Chondrocyte (in vitro differentiated cells): ENCODE results near the gene FZD7. TPM values are rescaled to one million over a fixed set of nuclear protein-coding genes. Genes with fewer than 3 reads are reported as not detected.

ENCODE experiments used
- DNase-seq: peaks from one replicate; pipeline ENCODE4 v3.0.0; 2021; ENCODE audit warnings: mixed read lengths, low spot score
- H3K27ac Mint-ChIP-seq: one replicate; pipeline ENCODE4 v1.8.0; 2021; ENCODE audit warnings: mild to moderate bottlenecking, moderate library complexity, mixed read lengths; ENCODE audit not compliant: unreplicated experiment
- H3K27me3 Mint-ChIP-seq: 2 replicates; pipeline ENCODE4 v1.8.0; 2021; ENCODE audit warnings: low read depth, mixed read lengths
- H3K36me3 Mint-ChIP-seq: 2 replicates; pipeline ENCODE4 v1.8.0; 2021; ENCODE audit warnings: low read depth, mixed read lengths
- H3K4me1 Mint-ChIP-seq: 2 replicates; pipeline ENCODE4 v1.8.0; 2021; ENCODE audit warnings: low read depth, mild to moderate bottlenecking, mixed read lengths
- H3K4me3 Mint-ChIP-seq: one replicate; pipeline ENCODE4 v1.8.0; 2021; ENCODE audit warnings: mild to moderate bottlenecking, moderate library complexity, mixed read lengths; ENCODE audit not compliant: unreplicated experiment
- H3K9me3 Mint-ChIP-seq: 2 replicates; pipeline ENCODE4 v1.8.0; 2021; ENCODE audit warnings: low read depth, mixed read lengths
- CTCF ChIP-seq: fragments of 200-600 bp; sonication (generic); IDR thresholded peaks from 2 replicates; pipeline ENCODE4 v1.5.0; 2021; ENCODE audit warnings: antibody characterized with exemption, mild to moderate bottlenecking, moderate library complexity
- total RNA-seq: library from RNA; stranded (reverse); gene quantifications from 3 replicates; pipeline ENCODE4 v1.2.1, GENCODE V29; 2021

Gene FZD7
- total RNA-seq, 1 donor from 2014 or later, result 63.1 TPM

- Mint-ChIP-seq H3K9me3 (no peaks in the 10 kb centered on the region), H3K27ac (no peak overlapping the region), H3K4me3 (no peak overlapping the region), H3K27me3 (no peaks in the 10 kb centered on the region), H3K36me3 (no peaks in the 10 kb centered on the region), H3K4me1 (peaks cover 15% of the 10 kb centered on the region)
- no peak for DNase-seq
- peak; percentile 56 for TF ChIP-seq CTCF
Observed at GRCh38 chr2:202060218-202060617, 26.6 kb downstream of the FZD7 start.

- no peak overlapping the region for H3K4me3 Mint-ChIP-seq
- TF ChIP-seq CTCF, result no peak
- peaks cover 15% of the 10 kb centered on the region for H3K4me1 Mint-ChIP-seq
- H3K9me3 Mint-ChIP-seq, result no peaks in the 10 kb centered on the region
- no peaks in the 10 kb centered on the region for H3K27me3 Mint-ChIP-seq
- no peak for DNase-seq
- no peaks in the 10 kb centered on the region for H3K36me3 Mint-ChIP-seq
- no peak overlapping the region for H3K27ac Mint-ChIP-seq
Observed at GRCh38 chr2:202061695-202062094, 28.0 kb downstream of the FZD7 start.

- H3K36me3 Mint-ChIP-seq, result no peaks in the 10 kb centered on the region
- no peaks in the 10 kb centered on the region for H3K9me3 Mint-ChIP-seq
- no peaks in the 10 kb centered on the region for H3K27me3 Mint-ChIP-seq
- peaks cover 15% of the 10 kb centered on the region for H3K4me1 Mint-ChIP-seq
- no peak for DNase-seq
- TF ChIP-seq CTCF, result no peak
- H3K4me3 Mint-ChIP-seq, result no peak overlapping the region
- H3K27ac Mint-ChIP-seq, result peak overlapping the region; percentile 84
Observed at GRCh38 chr2:202064171-202064880, 30.7 kb downstream of the FZD7 start.

GRCh38 chr2:202064881-202065230 lies 31.2 kb downstream of the FZD7 start:
- H3K9me3 Mint-ChIP-seq, result no peaks in the 10 kb centered on the region
- H3K4me3 Mint-ChIP-seq, result no peak overlapping the region
- H3K4me1 Mint-ChIP-seq, result peaks cover 15% of the 10 kb centered on the region
- no peaks in the 10 kb centered on the region for H3K27me3 Mint-ChIP-seq
- no peaks in the 10 kb centered on the region for H3K36me3 Mint-ChIP-seq
- no peak for TF ChIP-seq CTCF
- H3K27ac Mint-ChIP-seq, result peak overlapping the region; percentile 84
- DNase-seq, result no peak

GRCh38 chr2:202065876-202066275 lies 32.2 kb downstream of the FZD7 start:
- DNase-seq, result no peak
- Mint-ChIP-seq H3K4me3 (no peak overlapping the region), H3K27ac (no peak overlapping the region), H3K9me3 (no peaks in the 10 kb centered on the region), H3K27me3 (no peaks in the 10 kb centered on the region), H3K4me1 (peaks cover 15% of the 10 kb centered on the region), H3K36me3 (no peaks in the 10 kb centered on the region)
- no peak for TF ChIP-seq CTCF
